Upper lobe of right lung (tissue), 1 donor: ENCODE measurements around the gene MEGF9. TPM values are rescaled to one million over a fixed set of nuclear protein-coding genes. Genes with fewer than 3 reads are reported as not detected.
"Not testable (repeated sequence)": the region's sequence is repeated elsewhere in the genome, so short reads cannot be mapped to it uniquely, and the experiment has no call there.

ENCODE experiments used
- ATAC-seq: fragments of 200-7000 bp; cut with Tn5 transposase; one replicate; pipeline ENCODE4 v1.9.1; 2020; ENCODE audit warnings: mild to moderate bottlenecking, moderate library complexity
- DNase-seq: peaks from one replicate; pipeline ENCODE4 v3.0.0-alpha.2; 2020
- H3K27ac ChIP-seq: fragments of 200-600 bp; one replicate; pipeline ENCODE4 v1.8.0; 2022
- H3K27me3 ChIP-seq: fragments of 200-600 bp; one replicate; pipeline ENCODE4 v1.8.0; 2022; ENCODE audit warnings: mild to moderate bottlenecking
- H3K36me3 ChIP-seq: fragments of 200-600 bp; one replicate; pipeline ENCODE4 v1.8.0; 2022
- H3K4me1 ChIP-seq: fragments of 200-600 bp; one replicate; pipeline ENCODE4 v1.8.0; 2022
- H3K4me3 ChIP-seq: fragments of 200-600 bp; one replicate; pipeline ENCODE4 v1.8.0; 2022; ENCODE audit warnings: mild to moderate bottlenecking
- H3K9me3 ChIP-seq: fragments of 200-600 bp; one replicate; pipeline ENCODE4 v1.8.0; 2022
- CTCF ChIP-seq: fragments of 200-600 bp; IDR thresholded peaks from one replicate; pipeline ENCODE4 v1.8.0; 2022; ENCODE audit warnings: antibody characterized with exemption
- intact Hi-C: fragments of 100-400 bp; cut with DNase I; formaldehyde crosslinking; loops from one replicate; pipeline ENCODE4 v1.11.0; 2022
- total RNA-seq: library from RNA; stranded (reverse); fragmentation: NEBNext Ultra II Directional; extraction: Animal tissue kit (Norgen Biotek cat#: 25700); gene quantifications from one replicate; pipeline ENCODE4 v1.2.1, GENCODE V29; 2021
- donor health status: DM: no; HTN: yes; CAD: no; lungs with severe emphysema.

Gene MEGF9
- total RNA-seq, 1 donor from 2014 or later: 92.9 TPM

GRCh38 chr9:120630333-120630732 is 83.9 kb downstream of the MEGF9 start:
- H3K36me3 ChIP-seq: no peaks in the 10 kb centered on the region
- H3K9me3 ChIP-seq: peaks cover 5% of the 10 kb centered on the region
- H3K27me3 ChIP-seq: no peaks in the 10 kb centered on the region
- no peaks in the 10 kb centered on the region for H3K4me1 ChIP-seq
- intact Hi-C loops: no loop called here
- DNase-seq (no peak), ATAC-seq (no peak)
- TF ChIP-seq CTCF: no peak
- H3K4me3 ChIP-seq: no peak overlapping the region
- no peak overlapping the region for H3K27ac ChIP-seq

- H3K4me3 ChIP-seq, H3K27ac ChIP-seq, H3K27me3 ChIP-seq, intact Hi-C loops, H3K9me3 ChIP-seq, DNase-seq, H3K4me1 ChIP-seq, H3K36me3 ChIP-seq, ATAC-seq: not testable (repeated sequence)
These were observed 85.3 kb downstream of the MEGF9 start for GRCh38 chr9:120628925-120629497.

- Histone ChIP-seq H3K36me3 (no peaks in the 10 kb centered on the region), H3K4me3 (no peak overlapping the region), H3K9me3 (no peaks in the 10 kb centered on the region), H3K4me1 (no peaks in the 10 kb centered on the region), H3K27ac (no peak overlapping the region), H3K27me3 (no peaks in the 10 kb centered on the region)
- intact Hi-C loops: no loop called here
- ATAC-seq (no peak), DNase-seq (no peak)
- no peak for TF ChIP-seq CTCF
These were observed 85.9 kb downstream of the MEGF9 start for GRCh38 chr9:120628207-120628924.

GRCh38 chr9:120627073-120627472 is 87.2 kb downstream of the MEGF9 start:
- H3K27me3 ChIP-seq: no peaks in the 10 kb centered on the region
- H3K9me3 ChIP-seq: no peaks in the 10 kb centered on the region
- H3K4me3 ChIP-seq: no peak overlapping the region
- no peak overlapping the region for H3K27ac ChIP-seq
- intact Hi-C loops: no loop called here
- H3K36me3 ChIP-seq: peaks cover under 1% of the 10 kb centered on the region
- TF ChIP-seq CTCF: no peak
- ATAC-seq: no peak
- no peaks in the 10 kb centered on the region for H3K4me1 ChIP-seq
- DNase-seq: no peak

GRCh38 chr9:120626512-120626911 is 87.8 kb downstream of the MEGF9 start:
- Histone ChIP-seq H3K4me3 (no peak overlapping the region), H3K27ac (no peak overlapping the region), H3K4me1 (no peaks in the 10 kb centered on the region), H3K36me3 (peaks cover 6% of the 10 kb centered on the region), H3K27me3 (no peaks in the 10 kb centered on the region), H3K9me3 (no peaks in the 10 kb centered on the region)
- no peak for DNase-seq
- ATAC-seq: no peak
- intact Hi-C loops: no loop called here
- TF ChIP-seq CTCF: no peak

- TF ChIP-seq CTCF: no peak
- ATAC-seq (peak; percentile 39), DNase-seq (no peak)
- peaks cover 9% of the 10 kb centered on the region for H3K36me3 ChIP-seq
- no peaks in the 10 kb centered on the region for H3K27me3 ChIP-seq
- H3K4me3 ChIP-seq: no peak overlapping the region
- intact Hi-C loops: no loop called here
- no peak overlapping the region for H3K27ac ChIP-seq
- no peaks in the 10 kb centered on the region for H3K4me1 ChIP-seq
- H3K9me3 ChIP-seq: no peaks in the 10 kb centered on the region
These were observed 89.0 kb downstream of the MEGF9 start for GRCh38 chr9:120625222-120625621.
